ENCODE measurements around the gene NRDE2. TPM values are rescaled to one million over a fixed set of nuclear protein-coding genes. Genes with fewer than 3 reads are reported as not detected.
"Not testable (repeated sequence)": the region's sequence is repeated elsewhere in the genome, so short reads cannot be mapped to it uniquely, and the experiment has no call there.

The NRDE2 gene
- polyA plus RNA-seq, 3 donors, result 18.9 to 23.2 (median 22.1) TPM

GRCh38 chr14:90344331-90345238 is 12.8 kb upstream of the NRDE2 start:
- DNase-seq (ENCODE audit: low read depth in 3 of 3, low spot score in 2 of 3), result no peak

GRCh38 chr14:90342327-90342726 is 10.6 kb upstream of the NRDE2 start:
- no peak for DNase-seq (ENCODE audit: low read depth in 3 of 3, low spot score in 2 of 3)

- DNase-seq (ENCODE audit: low read depth in 3 of 3, low spot score in 2 of 3), result no peak
Measured at GRCh38 chr14:90341784-90342183, 10.0 kb upstream of the NRDE2 start.

- not testable (repeated sequence) for DNase-seq (ENCODE audit: low read depth in 3 of 3, low spot score in 2 of 3)
Measured at GRCh38 chr14:90341232-90341631, 9.5 kb upstream of the NRDE2 start.

- no peak for DNase-seq (ENCODE audit: low read depth in 3 of 3, low spot score in 2 of 3)
Measured at GRCh38 chr14:90336985-90337384, 5.2 kb upstream of the NRDE2 start.

GRCh38 chr14:90336401-90336800 is 4.7 kb upstream of the NRDE2 start:
- DNase-seq (ENCODE audit: low read depth in 3 of 3, low spot score in 2 of 3), result no peak

GRCh38 chr14:90332271-90332584 is 487 bp upstream of the NRDE2 start:
- DNase-seq (ENCODE audit: low read depth in 3 of 3, low spot score in 2 of 3), result no peak

- no peak for DNase-seq (ENCODE audit: low read depth in 3 of 3, low spot score in 2 of 3)
Measured at GRCh38 chr14:90330203-90331196, 1.2 kb downstream of the NRDE2 start.

- DNase-seq (ENCODE audit: low read depth in 3 of 3, low spot score in 2 of 3), result no peak
Measured at GRCh38 chr14:90321891-90322290, 9.8 kb downstream of the NRDE2 start.

- DNase-seq (ENCODE audit: low read depth in 3 of 3, low spot score in 2 of 3), result no peak
Measured at GRCh38 chr14:90319634-90320541, 11.9 kb downstream of the NRDE2 start.

- no peak for DNase-seq (ENCODE audit: low read depth in 3 of 3, low spot score in 2 of 3)
Measured at GRCh38 chr14:90319173-90319572, 12.6 kb downstream of the NRDE2 start.

- DNase-seq (ENCODE audit: low read depth in 3 of 3, low spot score in 2 of 3), result no peak
Measured at GRCh38 chr14:90318016-90318415, 13.7 kb downstream of the NRDE2 start.

- DNase-seq (ENCODE audit: low read depth in 3 of 3, low spot score in 2 of 3), result no peak
Measured at GRCh38 chr14:90317286-90317685, 14.5 kb downstream of the NRDE2 start.

GRCh38 chr14:90308561-90308960 is 23.2 kb downstream of the NRDE2 start:
- no peak for DNase-seq (ENCODE audit: low read depth in 3 of 3, low spot score in 2 of 3)

- no peak for DNase-seq (ENCODE audit: low read depth in 3 of 3, low spot score in 2 of 3)
Measured at GRCh38 chr14:90305176-90305601, 26.6 kb downstream of the NRDE2 start.

- DNase-seq (ENCODE audit: low read depth in 3 of 3, low spot score in 2 of 3), result no peak
Measured at GRCh38 chr14:90304502-90304901, 27.2 kb downstream of the NRDE2 start.

GRCh38 chr14:90303473-90303872 is 28.3 kb downstream of the NRDE2 start:
- no peak for DNase-seq (ENCODE audit: low read depth in 3 of 3, low spot score in 2 of 3)

- DNase-seq (ENCODE audit: low read depth in 3 of 3, low spot score in 2 of 3), result no peak
Measured at GRCh38 chr14:90302529-90303303, 29.0 kb downstream of the NRDE2 start.

- DNase-seq (ENCODE audit: low read depth in 3 of 3, low spot score in 2 of 3), result peak; percentile 18 to 40 (median 27)
Measured at GRCh38 chr14:90301668-90302090, 30.1 kb downstream of the NRDE2 start.

- no peak for DNase-seq (ENCODE audit: low read depth in 3 of 3, low spot score in 2 of 3)
Measured at GRCh38 chr14:90301122-90301521, 30.6 kb downstream of the NRDE2 start.

Data from right renal cortex interstitium (tissue), 3 donors.